IPS DF 4.7 (cell line): ENCODE data around the gene ASB1.
"Not testable (repeated sequence)": the region's sequence is repeated elsewhere in the genome, so short reads cannot be mapped to it uniquely, and the experiment has no call there.

Experiments
- DNase-seq: peaks from one replicate; pipeline ENCODE4 v3.0.0-alpha.2; 2013; ENCODE audit warnings: low spot score; ENCODE audit errors: extremely low read depth

ASB1 gene

GRCh38 chr2:238441262-238442114 is 14.8 kb downstream of the ASB1 start:
- no peak for DNase-seq

- not testable (repeated sequence) for DNase-seq
These were observed 15.5 kb downstream of the ASB1 start for GRCh38 chr2:238442257-238442656.

- DNase-seq: no peak
These were observed 17.5 kb downstream of the ASB1 start for GRCh38 chr2:238444242-238444641.

GRCh38 chr2:238445409-238446190 is 18.9 kb downstream of the ASB1 start:
- no peak for DNase-seq

- DNase-seq: no peak
These were observed 19.6 kb downstream of the ASB1 start for GRCh38 chr2:238446371-238446770.

- no peak for DNase-seq
These were observed 21.6 kb downstream of the ASB1 start for GRCh38 chr2:238448031-238448955.

GRCh38 chr2:238449241-238449640 is 22.5 kb downstream of the ASB1 start:
- no peak for DNase-seq

- DNase-seq: no peak
These were observed 23.2 kb downstream of the ASB1 start for GRCh38 chr2:238449909-238450417.

- no peak for DNase-seq
These were observed 23.7 kb downstream of the ASB1 start for GRCh38 chr2:238450440-238450861.

GRCh38 chr2:238453842-238454241 is 27.1 kb downstream of the ASB1 start:
- no peak for DNase-seq

GRCh38 chr2:238456449-238456848 is 29.7 kb downstream of the ASB1 start:
- DNase-seq: no peak

- DNase-seq: no peak
These were observed 30.5 kb downstream of the ASB1 start for GRCh38 chr2:238456970-238457926.

- no peak for DNase-seq
These were observed 31.2 kb downstream of the ASB1 start for GRCh38 chr2:238457927-238458324.

GRCh38 chr2:238458651-238459050 is 31.9 kb downstream of the ASB1 start:
- no peak for DNase-seq

- no peak for DNase-seq
These were observed 32.4 kb downstream of the ASB1 start for GRCh38 chr2:238459081-238459629.

- no peak for DNase-seq
These were observed 34.3 kb downstream of the ASB1 start for GRCh38 chr2:238461051-238461450.

GRCh38 chr2:238461491-238461890 is 34.8 kb downstream of the ASB1 start:
- DNase-seq: no peak

- DNase-seq: no peak
These were observed 35.2 kb downstream of the ASB1 start for GRCh38 chr2:238461916-238462315.

- peak; percentile 9 for DNase-seq
These were observed 36.2 kb downstream of the ASB1 start for GRCh38 chr2:238462782-238463396.
